Measurements from ENCODE around the gene NTHL1. TPM values are rescaled to one million over a fixed set of nuclear protein-coding genes. Genes with fewer than 3 reads are reported as not detected.
A peak's percentile ranks its signal among the peaks of the same experiment; 100 is the strongest.

The NTHL1 gene
- total and polyA plus RNA-seq, 2 of the 13 experiments (the other 11 are each of a cell fraction or from before 2014, with no cell fraction given): 47.5 to 64.9 TPM

DNA sequence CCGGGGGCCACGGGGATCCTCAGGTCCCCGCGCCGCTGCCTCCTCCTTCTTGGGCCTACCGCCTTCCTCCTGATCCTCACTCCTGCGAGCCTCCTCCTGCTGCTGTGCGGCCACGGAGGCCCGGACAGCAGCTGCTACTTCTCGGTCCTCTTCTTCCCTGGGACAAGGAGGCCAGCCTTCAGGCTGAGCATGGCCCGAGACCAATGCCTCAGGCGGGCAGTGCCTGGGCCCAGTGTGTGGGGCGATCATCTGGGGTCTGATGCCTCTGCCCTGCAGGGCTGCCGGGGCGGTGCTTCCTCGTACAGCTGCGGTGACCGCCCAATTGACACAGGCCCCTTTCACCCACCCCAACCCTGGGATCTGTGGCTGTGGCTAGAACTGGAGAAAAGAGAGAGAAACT is 46.6 kb downstream of the NTHL1 start (continued):
- TF ChIP-seq, protein P1, sequence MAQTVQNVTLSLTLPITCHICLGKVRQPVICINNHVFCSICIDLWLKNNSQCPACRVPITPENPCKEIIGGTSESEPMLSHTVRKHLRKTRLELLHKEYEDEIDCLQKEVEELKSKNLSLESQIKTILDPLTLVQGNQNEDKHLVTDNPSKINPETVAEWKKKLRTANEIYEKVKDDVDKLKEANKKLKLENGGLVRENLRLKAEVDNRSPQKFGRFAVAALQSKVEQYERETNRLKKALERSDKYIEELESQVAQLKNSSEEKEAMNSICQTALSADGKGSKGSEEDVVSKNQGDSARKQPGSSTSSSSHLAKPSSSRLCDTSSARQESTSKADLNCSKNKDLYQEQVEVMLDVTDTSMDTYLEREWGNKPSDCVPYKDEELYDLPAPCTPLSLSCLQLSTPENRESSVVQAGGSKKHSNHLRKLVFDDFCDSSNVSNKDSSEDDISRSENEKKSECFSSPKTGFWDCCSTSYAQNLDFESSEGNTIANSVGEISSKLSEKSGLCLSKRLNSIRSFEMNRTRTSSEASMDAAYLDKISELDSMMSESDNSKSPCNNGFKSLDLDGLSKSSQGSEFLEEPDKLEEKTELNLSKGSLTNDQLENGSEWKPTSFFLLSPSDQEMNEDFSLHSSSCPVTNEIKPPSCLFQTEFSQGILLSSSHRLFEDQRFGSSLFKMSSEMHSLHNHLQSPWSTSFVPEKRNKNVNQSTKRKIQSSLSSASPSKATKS (CRISPR knock-in tag; IDR thresholded peaks at IDR 0.05): no peak
- TF ChIP-seq ZNF343 (CRISPR knock-in tag; IDR thresholded peaks at IDR 0.05): no peak

DNA sequence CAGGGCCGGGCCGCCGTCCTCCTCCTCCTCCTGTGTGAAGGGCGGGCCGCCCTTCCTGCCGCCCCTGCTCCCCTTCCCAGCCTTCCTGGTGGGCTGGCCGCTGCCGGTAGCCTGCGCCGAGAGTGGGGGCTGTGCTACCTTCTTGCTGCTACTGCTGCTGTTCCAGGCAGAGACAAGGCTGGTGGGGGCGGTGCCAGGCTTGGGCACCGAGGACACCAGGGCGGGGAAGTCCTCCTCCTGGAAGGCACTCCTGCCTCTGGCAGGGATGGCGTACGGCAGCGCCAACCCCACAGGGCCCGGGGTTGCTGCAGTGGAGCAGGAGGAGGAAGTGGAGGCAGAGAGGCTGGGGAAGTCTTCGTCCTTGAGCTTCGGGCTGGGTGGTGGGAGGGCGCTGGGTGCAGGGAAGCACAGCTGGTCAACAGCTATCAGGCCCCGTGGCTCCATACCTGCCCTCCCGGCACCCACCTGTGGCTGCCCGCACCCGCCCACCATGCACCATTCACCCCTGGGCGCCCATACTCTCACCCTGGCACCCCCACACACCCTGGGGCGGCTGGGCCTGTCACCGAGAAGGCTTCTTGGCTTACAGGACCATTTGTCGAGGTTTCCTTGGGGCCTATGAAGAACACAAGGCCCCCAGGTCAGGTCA is 47.6 kb downstream of the NTHL1 start:
- in situ Hi-C loops (cut with HindIII; ENCODE audit: extremely low pct_ligation_motif_present, low pct_unique_long_range_greater_than_20kb) (no loop called here), intact Hi-C loops (cut with micrococcal nuclease; ENCODE audit: unreplicated experiment) (no loop called here)
- TF ChIP-seq ZNF609 (CRISPR knock-in tag; IDR thresholded peaks at IDR 0.05; ENCODE audit: borderline replicate concordance): no peak
- peak; percentile 31 for TF ChIP-seq AGO2 (optimal IDR thresholded peaks at IDR 0.05; ENCODE audit: low read depth, low read length)
- FAIRE-seq (no peak), ATAC-seq (no peak), DNase-seq (ENCODE audit: low spot score) (no peak)
- Histone ChIP-seq H4K20me1 (ENCODE audit: insufficient read depth, low read length) (peaks cover 5% of the 10 kb centered on the region; the same call in 1 of the 2 replicates), H3K4me1 (ENCODE audit: insufficient read depth, low read length) (peaks cover 11% of the 10 kb centered on the region), H3K9me3 (ENCODE audit: low read length) (no peaks in the 10 kb centered on the region), H3K79me2 (ENCODE audit: insufficient read depth, low read length) (peaks cover 4% of the 10 kb centered on the region), H3K36me3 (replicated peaks in 1 of 2; ENCODE audit: control insufficient read depth in 1 of 2, insufficient read depth in 2 of 2, low read length in 2 of 2) (peaks cover 29 to 45% of the 10 kb centered on the region in 2 experiments), H3K4me3 (replicated peaks in 1 of 3; ENCODE audit: insufficient read depth in 1 of 3, low read depth in 2 of 3, low read length in 3 of 3) (no peak overlapping the region), H3K27me3 (ENCODE audit: control insufficient read depth in 1 of 2, insufficient read depth in 2 of 2, low read length in 2 of 2) (no peaks in the 10 kb centered on the region), H2AFZ (ENCODE audit: low read length) (no peak overlapping the region), H3K4me2 (ENCODE audit: low read depth, low read length) (no peak overlapping the region), H3K9ac (ENCODE audit: insufficient read depth, low read depth, low read length) (no peak overlapping the region), H3K27ac (ENCODE audit: extremely low read length, insufficient read depth, low read length) (no peak overlapping the region)
- ChIA-PET POLR2A (interaction anchor here (1.3 kb wide), 1 partner anchor 9 kb away, joined by 3 read pairs; no protein-coding TSS in a partner anchor), CTCF (ENCODE audit: low intra/inter-chr PET ratio, low total read pairs) (no interaction called here)
- BruUV-seq (replicated peaks): no TSS peak
- 96% methylated on average over 15 of the region's 28 CpGs for WGBS (ENCODE audit: low lambda C conversion rate)
